GM21529 (cell line): ENCODE data around the gene TRAF3.
"Not testable (repeated sequence)": the region's sequence is repeated elsewhere in the genome, so short reads cannot be mapped to it uniquely, and the experiment has no call there.

ENCODE experiments used
- ATAC-seq: cut with Tn5 transposase; IDR thresholded peaks from one replicate; pipeline ENCODE4 v1.9.1; 2021; ENCODE audit not compliant: unreplicated experiment

The TRAF3 gene

DNA sequence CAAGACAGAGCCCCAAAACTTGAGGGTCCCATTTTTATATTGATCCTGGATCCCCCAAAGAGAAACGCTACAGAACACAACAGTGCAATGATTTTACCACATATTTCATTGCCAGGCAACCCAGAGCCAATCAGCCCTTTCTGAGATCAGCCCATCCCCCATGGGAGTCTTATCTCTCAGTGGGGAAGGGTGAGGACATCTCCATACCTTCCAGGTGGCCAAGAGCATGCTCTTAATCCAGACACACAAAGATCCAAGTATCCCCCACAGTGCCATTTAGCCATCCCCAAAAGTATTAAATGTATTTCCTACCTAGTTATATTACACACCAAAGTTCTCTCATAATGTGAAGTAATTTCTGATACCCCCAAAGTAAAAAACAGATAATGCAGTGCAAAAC lies 82.7 kb downstream of the TRAF3 start:
- ATAC-seq = no peak

- ATAC-seq = no peak
These were observed 85.0 kb downstream of the TRAF3 start for GRCh38 chr14:102862154-102862773.

GRCh38 chr14:102863381-102863780 lies 86.1 kb downstream of the TRAF3 start:
- no peak for ATAC-seq

GRCh38 chr14:102865916-102866315 lies 88.7 kb downstream of the TRAF3 start:
- not testable (repeated sequence) for ATAC-seq

- ATAC-seq = no peak
These were observed 89.9 kb downstream of the TRAF3 start for GRCh38 chr14:102866982-102867761.

DNA sequence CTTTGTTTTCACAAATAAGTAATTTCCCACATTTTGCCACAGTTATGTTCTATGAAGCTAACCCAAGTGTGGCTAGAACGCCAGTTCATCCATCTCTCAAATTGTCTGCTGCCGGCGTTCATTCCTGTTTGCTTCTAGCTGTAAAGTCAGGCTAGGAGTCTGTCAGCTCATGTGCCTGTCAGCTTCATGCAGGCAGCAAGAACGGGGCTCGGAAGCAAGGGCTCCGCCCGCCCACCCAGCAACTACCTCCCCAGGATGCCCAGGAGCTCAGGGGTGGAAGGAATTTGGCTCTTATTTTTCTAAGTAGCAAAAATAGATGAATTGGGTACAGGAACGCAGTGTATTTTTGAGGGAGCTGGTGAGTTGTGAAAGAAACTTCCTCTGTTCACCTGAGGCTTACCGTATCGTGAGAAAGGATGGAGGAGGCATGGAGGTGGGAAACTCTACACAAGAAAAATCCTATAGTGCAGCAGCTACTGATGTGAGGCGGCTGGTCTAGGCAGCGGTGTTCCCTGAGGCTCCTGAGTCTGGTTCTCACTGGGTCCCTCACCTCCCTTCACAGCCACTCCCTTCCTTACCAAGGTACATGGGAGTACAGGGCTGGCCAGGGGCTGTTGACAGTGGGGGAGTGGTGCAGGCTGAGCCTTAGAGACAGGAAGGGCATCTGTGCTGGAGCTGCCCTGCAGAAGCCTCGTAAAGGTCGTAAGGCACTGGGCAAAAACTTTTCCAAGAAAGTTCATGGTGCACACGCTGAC lies 90.8 kb downstream of the TRAF3 start:
- no peak for ATAC-seq

DNA sequence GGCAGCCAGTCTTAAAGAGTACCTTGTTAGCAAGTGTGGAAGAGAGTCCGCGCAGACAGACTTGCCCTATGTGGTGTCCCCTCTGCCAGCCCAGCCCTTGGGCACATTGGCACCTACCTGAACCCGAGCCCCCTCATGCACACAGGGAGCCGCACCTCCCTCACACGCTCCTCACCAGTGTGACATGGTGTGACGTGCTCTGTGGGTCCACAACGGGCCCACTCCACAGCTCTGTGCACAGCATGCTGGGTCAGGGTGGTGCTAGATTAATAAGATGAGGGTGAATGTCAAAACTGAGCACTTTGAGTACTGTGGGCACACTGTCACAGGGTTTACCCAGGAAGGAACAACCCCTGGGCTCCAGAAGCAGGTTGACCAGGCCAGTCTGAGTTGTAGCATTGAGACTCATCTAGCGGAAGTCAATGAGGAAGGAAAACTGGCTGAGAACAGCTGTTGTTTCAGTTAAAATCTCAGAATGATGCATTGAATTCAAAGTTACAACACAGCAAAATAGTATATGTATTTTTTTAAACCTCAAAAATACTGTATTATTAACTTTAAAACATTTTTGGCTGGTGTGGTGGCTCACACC lies 91.8 kb downstream of the TRAF3 start:
- ATAC-seq = no peak

DNA sequence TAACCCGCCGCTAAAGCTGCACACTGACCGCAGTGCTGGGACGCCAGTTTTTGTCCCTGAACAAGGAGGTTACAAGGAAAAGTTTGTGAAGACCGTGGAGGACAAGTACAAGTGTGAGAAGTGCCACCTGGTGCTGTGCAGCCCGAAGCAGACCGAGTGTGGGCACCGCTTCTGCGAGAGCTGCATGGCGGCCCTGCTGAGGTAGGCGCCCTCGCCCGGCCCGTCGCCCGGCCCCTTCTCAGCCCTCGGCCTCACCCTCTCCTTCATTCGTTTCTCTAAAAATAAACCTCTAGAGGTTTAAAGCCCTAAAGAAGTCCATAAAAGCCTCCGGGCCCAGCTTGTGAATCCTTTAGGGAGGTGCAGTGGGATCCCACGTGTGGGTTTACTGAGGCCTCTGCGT lies 93.0 kb downstream of the TRAF3 start:
- ATAC-seq = no peak

DNA sequence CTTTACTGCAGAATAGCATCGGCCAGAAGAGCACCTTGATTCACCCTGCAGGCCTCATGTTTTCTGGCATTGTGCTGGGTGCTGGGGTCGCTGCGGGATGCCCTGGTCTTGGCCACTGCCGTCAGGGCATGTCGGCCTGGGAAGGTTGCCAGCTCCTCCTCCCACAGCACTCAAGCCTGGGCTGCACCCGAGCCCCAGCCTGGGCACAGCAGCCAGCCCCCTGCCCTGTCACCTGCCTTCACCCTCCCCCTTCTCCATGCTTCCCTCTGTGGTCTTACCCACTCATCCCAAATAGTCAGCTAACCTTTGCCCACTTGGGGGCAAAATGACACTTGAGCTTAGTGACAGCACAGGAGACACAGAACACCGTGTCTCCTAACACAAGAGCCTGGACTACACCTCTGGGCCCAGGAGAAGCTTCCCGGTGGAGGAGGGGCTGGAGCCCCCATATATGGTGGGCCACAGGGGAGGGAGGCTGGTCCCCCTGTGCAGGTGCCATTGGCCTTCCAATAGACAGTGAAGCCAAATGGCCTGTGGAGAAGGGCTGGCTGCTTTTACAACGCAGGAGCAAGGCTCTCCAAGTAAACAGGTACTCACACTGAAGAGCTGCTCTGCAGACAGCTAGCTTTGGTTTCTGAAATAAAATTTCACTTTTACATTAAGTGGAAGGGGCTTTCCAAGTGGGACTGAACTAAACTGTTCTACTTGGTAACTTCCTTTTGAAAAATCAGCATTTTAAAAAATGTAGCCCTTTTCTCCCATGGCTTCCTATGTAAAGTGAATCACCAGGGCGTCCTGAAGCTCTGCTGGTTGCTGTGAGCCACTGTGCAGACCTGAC lies 94.0 kb downstream of the TRAF3 start:
- no peak for ATAC-seq

GRCh38 chr14:102872020-102872419 lies 94.8 kb downstream of the TRAF3 start:
- ATAC-seq = no peak

DNA sequence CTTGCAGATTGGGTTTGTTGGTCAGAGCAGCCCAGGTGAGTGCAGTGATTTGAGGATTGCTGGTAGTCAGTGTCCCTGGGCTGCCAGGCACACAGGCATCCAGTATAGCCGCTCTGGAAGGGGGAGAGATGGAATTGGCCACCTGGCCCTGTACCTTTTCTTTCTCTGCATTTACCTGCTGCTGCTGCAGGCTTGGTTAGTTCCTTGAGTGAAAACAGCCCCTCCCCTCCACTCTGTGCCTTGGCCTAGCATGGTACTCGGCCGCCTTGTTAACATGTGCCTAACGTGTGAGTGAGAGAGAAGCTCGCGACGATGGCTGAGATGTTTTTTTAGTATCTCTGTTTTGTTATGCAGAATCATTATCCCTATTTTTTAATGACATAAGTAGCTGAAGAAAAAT lies 95.9 kb downstream of the TRAF3 start:
- ATAC-seq = no peak

GRCh38 chr14:102873546-102874061 lies 96.4 kb downstream of the TRAF3 start:
- no peak for ATAC-seq

DNA sequence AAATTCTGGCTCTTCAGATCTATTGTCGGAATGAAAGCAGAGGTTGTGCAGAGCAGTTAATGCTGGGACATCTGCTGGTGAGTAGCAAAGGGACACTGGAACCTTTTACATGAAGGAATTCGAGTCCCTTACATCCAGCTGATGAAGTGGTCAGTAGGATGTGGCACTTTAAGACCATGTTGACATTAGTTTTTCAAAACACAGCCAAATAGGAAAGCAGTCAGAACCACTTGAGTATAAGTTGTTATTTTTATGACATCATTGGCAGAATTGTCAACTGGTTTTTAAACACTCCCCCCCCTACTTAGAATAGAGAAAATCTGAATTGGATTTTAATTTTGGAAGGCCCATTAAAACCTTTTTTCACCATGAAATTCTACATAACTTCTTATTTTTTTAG lies 98.4 kb downstream of the TRAF3 start:
- ATAC-seq = no peak

GRCh38 chr14:102877511-102877910 lies 100.3 kb downstream of the TRAF3 start:
- ATAC-seq = not testable (repeated sequence)

DNA sequence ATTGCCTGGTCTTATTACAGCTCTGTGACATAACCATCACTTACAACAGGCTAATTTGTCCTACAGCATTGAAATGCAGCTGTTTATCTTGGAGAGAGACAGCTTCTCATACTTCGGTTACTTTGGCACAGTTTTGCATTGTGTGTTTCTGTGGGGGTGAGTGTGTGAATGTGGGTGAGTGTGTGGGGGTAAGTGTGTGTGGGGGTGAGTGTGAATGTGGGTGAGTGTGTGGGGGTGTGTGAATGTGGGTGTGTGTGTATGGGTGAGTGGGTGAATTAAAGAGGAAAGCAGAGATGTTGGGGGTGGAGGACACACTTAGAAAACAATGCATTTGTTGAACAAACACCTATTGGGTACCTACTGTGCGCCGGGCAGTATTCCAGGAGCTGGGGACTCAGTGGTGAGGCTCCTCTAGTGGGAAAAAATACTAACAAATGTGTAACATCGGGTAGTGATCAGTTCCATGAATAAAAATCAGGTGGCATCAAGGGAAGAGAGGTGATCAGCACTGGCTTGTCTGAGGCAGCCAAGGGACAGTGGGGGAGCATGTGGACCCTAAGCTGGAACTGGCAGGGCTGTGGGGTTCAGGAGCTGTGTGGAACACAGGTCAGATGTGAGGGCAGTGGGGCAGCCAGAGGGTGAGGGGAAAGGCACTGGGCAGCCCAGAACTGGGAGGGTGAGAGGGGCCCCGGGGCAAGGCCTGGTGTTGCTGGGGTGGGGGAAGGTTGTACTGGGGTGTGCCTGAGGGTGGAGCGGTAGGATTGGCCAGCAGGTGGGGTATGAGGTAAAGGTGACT lies 101.1 kb downstream of the TRAF3 start:
- no peak for ATAC-seq

DNA sequence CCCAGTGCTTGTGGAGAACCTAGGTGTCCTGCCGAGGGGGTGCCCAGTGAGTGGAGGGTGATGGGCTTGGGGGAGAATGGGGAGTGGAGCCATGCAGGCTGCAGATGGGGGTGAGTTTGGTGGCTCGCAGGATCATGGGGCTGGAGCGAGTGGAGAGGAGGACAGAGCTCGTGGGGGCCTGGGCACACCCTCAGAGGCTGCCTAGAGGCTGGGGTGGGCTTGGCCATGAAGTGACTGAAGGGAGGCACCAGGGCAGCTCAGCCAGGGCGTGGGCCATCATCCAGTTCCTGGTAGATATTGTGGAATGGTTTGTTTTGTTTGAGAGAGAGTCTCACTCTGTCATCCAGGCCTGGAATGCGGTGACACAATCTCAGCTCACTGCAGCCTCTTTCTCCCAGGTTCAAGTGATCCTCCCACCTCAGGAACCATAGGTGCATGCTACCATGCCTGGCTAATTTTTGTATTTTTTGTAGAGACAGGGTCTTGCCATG lies 101.8 kb downstream of the TRAF3 start:
- no peak for ATAC-seq

DNA sequence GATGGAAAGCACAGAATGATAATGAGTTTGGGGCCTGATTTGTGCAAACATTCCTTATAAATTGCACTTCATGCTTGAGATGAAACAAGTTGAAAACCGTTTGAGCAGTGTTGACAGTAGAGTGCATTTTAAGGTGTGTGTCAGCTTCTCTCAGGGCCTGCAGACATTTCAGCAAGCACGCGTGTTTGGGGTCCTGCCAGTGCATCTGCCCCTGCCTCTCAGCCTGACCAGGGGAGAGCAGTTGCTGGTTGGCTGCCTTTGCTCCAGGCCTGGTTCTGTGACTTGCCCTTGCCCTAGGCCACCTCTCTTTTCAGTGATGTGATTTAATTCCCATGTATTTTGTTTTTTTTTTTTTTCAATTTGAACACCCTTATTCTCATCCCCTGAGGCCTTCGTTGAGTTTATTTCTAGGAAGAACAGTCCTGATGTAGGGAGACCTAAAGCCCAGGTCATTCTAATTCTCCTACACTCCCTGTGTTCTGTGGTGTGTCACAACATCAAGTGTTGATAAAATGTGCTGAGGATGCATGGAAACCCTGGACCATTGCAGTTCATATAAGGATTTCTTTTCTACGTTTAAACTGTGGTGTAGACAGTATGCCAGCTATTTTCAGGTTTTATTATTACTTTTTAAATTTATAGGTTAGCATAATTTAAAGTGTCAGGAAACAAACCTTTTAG lies 105.1 kb downstream of the TRAF3 start:
- no peak for ATAC-seq

DNA sequence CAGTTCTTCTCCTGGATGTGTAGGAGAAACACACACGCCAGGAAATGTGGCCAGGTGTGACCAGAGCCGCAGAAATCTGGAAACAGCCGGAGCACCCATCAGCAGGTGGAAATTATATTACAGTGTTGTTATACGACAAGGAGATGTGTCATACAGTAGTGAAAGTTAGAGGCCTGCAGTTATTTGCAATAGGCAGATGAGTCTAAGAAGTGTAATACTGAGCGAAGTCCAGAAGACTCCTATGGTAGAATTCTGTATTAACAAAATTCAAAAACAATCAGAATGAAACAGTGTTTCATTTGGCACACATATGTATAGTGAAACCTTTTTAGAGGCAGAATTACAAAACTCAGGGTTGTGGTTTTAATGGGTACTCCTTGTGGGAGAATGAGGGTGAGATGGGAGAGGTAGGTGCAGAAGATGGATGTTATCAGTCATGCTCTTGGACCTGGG lies 105.9 kb downstream of the TRAF3 start:
- no peak for ATAC-seq

GRCh38 chr14:102883554-102883953 lies 106.3 kb downstream of the TRAF3 start:
- ATAC-seq = no peak
